HL-60 (cell line): ENCODE results near the gene PLA2G4B. TPM values are rescaled to one million over a fixed set of nuclear protein-coding genes. Genes with fewer than 3 reads are reported as not detected.

Source experiments
- DNase-seq, 2 experiments: peaks; one replicate each; pipeline ENCODE4 v3.0.0-alpha.2; 2010 to 2020; ENCODE audit warnings: low read depth in 1 of 2, low spot score in 1 of 2
- H3K27ac ChIP-seq: fragments of 250-450 bp; sonication (Bioruptor Pico); replicated peaks from 2 replicates; pipeline ENCODE4 v1.5.1; 2020; ENCODE audit warnings: mild to moderate bottlenecking, moderate library complexity
- H3K27me3 ChIP-seq: fragments of 250-450 bp; sonication (Bioruptor Pico); 2 replicates; pipeline ENCODE4 v1.5.1; 2021; ENCODE audit warnings: mild to moderate bottlenecking, moderate library complexity; ENCODE audit not compliant: insufficient read depth, poor library complexity, severe bottlenecking
- H3K4me3 ChIP-seq: replicated peaks from 2 replicates; pipeline ENCODE4 v1.5.1; 2011; ENCODE audit warnings: mild to moderate bottlenecking, control low read depth, low read length; ENCODE audit not compliant: insufficient read depth
- CTCF ChIP-seq: IDR thresholded peaks from one replicate; pipeline ENCODE4 v1.5.1; 2011; ENCODE audit warnings: low read length, control low read depth, inconsistent platforms; ENCODE audit not compliant: insufficient read depth
- GABPA ChIP-seq: IDR thresholded peaks from 2 replicates; pipeline ENCODE4 v1.6.1; 2012; ENCODE audit warnings: low read depth
- POLR2AphosphoS5 ChIP-seq: IDR thresholded peaks from 2 replicates; pipeline ENCODE4 v1.6.1; 2012; ENCODE audit warnings: low read depth
- REST ChIP-seq: IDR thresholded peaks from 2 replicates; pipeline ENCODE4 v1.6.1; 2012; ENCODE audit warnings: low read depth; ENCODE audit not compliant: insufficient replicate concordance
- SPI1 ChIP-seq: IDR thresholded peaks from 2 replicates; pipeline ENCODE4 v1.6.1; 2012; ENCODE audit warnings: low read depth, mild to moderate bottlenecking, borderline replicate concordance
- microRNA-seq: library from miRNA; unstranded; fragments of <30 nt; microRNA quantifications from one replicate; pipeline ENCODE4, GENCODE V29; 2018

The PLA2G4B gene

DNA sequence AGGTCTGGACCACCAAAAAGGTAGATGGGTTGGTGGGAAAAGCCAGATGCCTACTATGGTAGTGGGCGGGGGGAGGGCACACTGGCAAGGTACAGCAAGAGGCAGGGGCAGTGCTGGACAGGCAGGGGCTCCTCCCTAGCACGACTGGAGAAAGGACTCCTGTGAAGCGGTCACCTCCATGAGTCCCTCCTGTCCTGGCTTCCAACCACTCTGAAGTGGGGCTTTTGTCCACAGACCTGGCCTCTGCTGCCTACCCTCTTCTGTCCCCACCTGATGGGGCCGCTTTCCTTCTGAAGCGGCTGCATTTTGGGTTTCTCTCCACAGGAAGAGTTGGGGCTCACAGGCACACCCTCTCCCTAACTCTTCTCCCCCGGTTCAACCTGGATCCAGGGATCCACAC, 57.9 kb downstream of the PLA2G4B start:
- DNase-seq = no peak
- Histone ChIP-seq H3K27ac (no peak overlapping the region), H3K4me3 (no peak overlapping the region), H3K27me3 (no peaks in the 10 kb centered on the region)
- TF ChIP-seq POLR2AphosphoS5 (no peak), SPI1 (no peak), CTCF (no peak), REST (no peak)

- H3K27me3 ChIP-seq = no peaks in the 10 kb centered on the region
- H3K27ac ChIP-seq = no peak overlapping the region
- no peak overlapping the region for H3K4me3 ChIP-seq
- DNase-seq = no peak
- TF ChIP-seq REST = no peak
- no peak for TF ChIP-seq GABPA
- no peak for TF ChIP-seq SPI1
- TF ChIP-seq POLR2AphosphoS5 = no peak
- TF ChIP-seq CTCF = no peak
Observed at GRCh38 chr15:41897363-41897799, 58.7 kb downstream of the PLA2G4B start.

Small RNA genes lying within 50 kb of the gene (microRNA-seq; reads per million reads assigned to microRNA genes)
- gene MIR4310 = not detected
